KG1 (cell line): ENCODE measurements around the gene TRPM6.
A peak's percentile ranks its signal among the peaks of the same experiment; 100 is the strongest.

Experiments used
- DNase-seq: peaks from one replicate; lab custom pipeline; 2025; lab: John Stamatoyannopoulos, UW

The TRPM6 gene

GRCh38 chr9:74771672-74772071 is 116.0 kb downstream of the TRPM6 start:
- no peak for DNase-seq

GRCh38 chr9:74771262-74771585 is 116.5 kb downstream of the TRPM6 start:
- no peak for DNase-seq

GRCh38 chr9:74770508-74771261 is 117.0 kb downstream of the TRPM6 start:
- no peak for DNase-seq

GRCh38 chr9:74765481-74765971 is 122.2 kb downstream of the TRPM6 start:
- no peak for DNase-seq

GRCh38 chr9:74762950-74763349 is 124.8 kb downstream of the TRPM6 start:
- no peak for DNase-seq

GRCh38 chr9:74760031-74760700 is 127.6 kb downstream of the TRPM6 start:
- DNase-seq = no peak

- DNase-seq = no peak
Measured at GRCh38 chr9:74755999-74756398, 131.7 kb downstream of the TRPM6 start.

GRCh38 chr9:74755355-74755754 is 132.4 kb downstream of the TRPM6 start:
- no peak for DNase-seq

- DNase-seq = no peak
Measured at GRCh38 chr9:74753650-74754049, 134.1 kb downstream of the TRPM6 start.

- DNase-seq = no peak
Measured at GRCh38 chr9:74748966-74749365, 138.8 kb downstream of the TRPM6 start.

- DNase-seq = peak; percentile 1
Measured at GRCh38 chr9:74742792-74743730, 144.7 kb downstream of the TRPM6 start.

GRCh38 chr9:74742191-74742790 is 145.4 kb downstream of the TRPM6 start:
- no peak for DNase-seq

GRCh38 chr9:74736646-74737045 is 151.1 kb downstream of the TRPM6 start:
- no peak for DNase-seq

- no peak for DNase-seq
Measured at GRCh38 chr9:74735761-74736160, 152.0 kb downstream of the TRPM6 start.

- no peak for DNase-seq
Measured at GRCh38 chr9:74729136-74729695, 158.5 kb downstream of the TRPM6 start.

- DNase-seq = no peak
Measured at GRCh38 chr9:74728176-74728575, 159.5 kb downstream of the TRPM6 start.

- no peak for DNase-seq
Measured at GRCh38 chr9:74726581-74726980, 161.1 kb downstream of the TRPM6 start.

GRCh38 chr9:74724317-74724716 is 163.4 kb downstream of the TRPM6 start:
- no peak for DNase-seq

GRCh38 chr9:74721696-74722660 is 165.7 kb downstream of the TRPM6 start:
- no peak for DNase-seq

GRCh38 chr9:74719306-74719705 is 168.4 kb downstream of the TRPM6 start:
- DNase-seq = no peak

GRCh38 chr9:74718709-74719108 is 169.0 kb downstream of the TRPM6 start:
- DNase-seq = no peak
